ENCODE data around the gene CCSAP. TPM values are rescaled to one million over a fixed set of nuclear protein-coding genes. Genes with fewer than 3 reads are reported as not detected.
A peak's percentile ranks its signal among the peaks of the same experiment; 100 is the strongest.

CCSAP gene
- total RNA-seq, 2 donors from 2014 or later = 9.3 to 10.9 TPM

DNA sequence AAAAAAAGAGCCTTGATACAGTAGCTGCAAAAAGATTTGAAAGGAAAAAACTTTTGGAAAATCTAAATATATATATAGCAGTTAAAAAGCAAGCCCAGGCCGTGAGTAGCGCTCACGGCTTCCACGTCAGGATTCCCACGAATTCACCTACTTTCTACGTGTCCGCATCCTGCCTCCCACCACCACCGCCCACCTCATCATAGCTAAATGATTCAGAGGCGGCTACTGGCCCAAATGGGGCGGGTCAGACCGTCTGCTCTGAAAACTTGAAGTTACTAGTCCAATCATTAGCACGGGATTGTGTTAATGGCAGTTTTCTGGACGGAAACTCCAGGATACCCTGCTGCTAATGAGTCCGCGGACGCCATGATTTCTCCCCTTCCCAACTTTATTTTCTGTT is 1.3 kb upstream of the CCSAP start:
- no peak overlapping the region for H3K9ac ChIP-seq (ENCODE audit: extremely low read depth, low read length, poor library complexity, severe bottlenecking)
- peaks cover 17% of the 10 kb centered on the region for H3K4me1 Mint-ChIP-seq
- peaks cover 4% of the 10 kb centered on the region for H3K36me3 ChIP-seq (ENCODE audit: control insufficient read depth, insufficient read depth, low read length)
- H3K9me3 ChIP-seq (ENCODE audit: control insufficient read depth, low read length) = no peaks in the 10 kb centered on the region
- H3K4me3 Mint-ChIP-seq = peak overlapping the region; percentile 80
- no peaks in the 10 kb centered on the region for H3K4me1 ChIP-seq (ENCODE audit: control insufficient read depth, insufficient read depth, low read length)
- peaks cover 4% of the 10 kb centered on the region for H3K9me3 Mint-ChIP-seq
- WGBS, 2 experiments (ENCODE audit: insufficient coverage in 1 of 2, insufficient read length in 1 of 2) = 94 to 95% methylated on average over 9 to 16 of the region's 16 CpGs
- H3K4me3 ChIP-seq (ENCODE audit: low read length) = no peak overlapping the region
- no peak for DNase-seq
- H3K27ac ChIP-seq (ENCODE audit: low read depth, low read length) = no peak overlapping the region
- peaks cover 39% of the 10 kb centered on the region for H3K27me3 ChIP-seq (ENCODE audit: control insufficient read depth, insufficient read depth, low read length, poor library complexity, severe bottlenecking)
- peaks cover 37% of the 10 kb centered on the region for H3K27me3 Mint-ChIP-seq (ENCODE audit: insufficient read depth)
- no peak overlapping the region for H3K27ac Mint-ChIP-seq
- TF ChIP-seq CTCF (conservative IDR thresholded peaks at IDR 0.05) = no peak
- no peaks in the 10 kb centered on the region for H3K36me3 Mint-ChIP-seq (ENCODE audit: low read depth)

- Histone ChIP-seq H3K4me1 (ENCODE audit: control insufficient read depth, insufficient read depth, low read length) (no peaks in the 10 kb centered on the region), H3K27ac (ENCODE audit: low read depth, low read length) (peak overlapping the region; percentile 65)
- WGBS, 2 experiments (ENCODE audit: insufficient coverage in 1 of 2, insufficient read length in 1 of 2) = 0 to 1% methylated on average over 20 to 103 of the region's 103 CpGs
These were observed 832 bp downstream of the CCSAP start for GRCh38 chr1:229341774-229342655.

GRCh38 chr1:229340496-229340895 is 2.4 kb downstream of the CCSAP start:
- TF ChIP-seq CTCF (conservative IDR thresholded peaks at IDR 0.05) = no peak
- H3K27ac Mint-ChIP-seq = no peak overlapping the region
- H3K9me3 Mint-ChIP-seq = peaks cover 4% of the 10 kb centered on the region
- peak overlapping the region; percentile 80 for H3K4me3 Mint-ChIP-seq
- WGBS, 2 experiments (ENCODE audit: insufficient coverage in 1 of 2, insufficient read length in 1 of 2) = 90 to 92% methylated on average over 6 of the region's 6 CpGs
- no peak for DNase-seq
- no peak overlapping the region for H3K27ac ChIP-seq (ENCODE audit: low read depth, low read length)
- H3K36me3 Mint-ChIP-seq (ENCODE audit: low read depth) = peaks cover under 1% of the 10 kb centered on the region
- peak overlapping the region; percentile 92 for H3K4me3 ChIP-seq (ENCODE audit: low read length)
- no peaks in the 10 kb centered on the region for H3K4me1 ChIP-seq (ENCODE audit: control insufficient read depth, insufficient read depth, low read length)
- peaks cover 5% of the 10 kb centered on the region for H3K36me3 ChIP-seq (ENCODE audit: control insufficient read depth, insufficient read depth, low read length)
- peaks cover 25% of the 10 kb centered on the region for H3K27me3 Mint-ChIP-seq (ENCODE audit: insufficient read depth)
- peaks cover 20% of the 10 kb centered on the region for H3K4me1 Mint-ChIP-seq
- H3K27me3 ChIP-seq (ENCODE audit: control insufficient read depth, insufficient read depth, low read length, poor library complexity, severe bottlenecking) = peaks cover 24% of the 10 kb centered on the region
- no peak overlapping the region for H3K9ac ChIP-seq (ENCODE audit: extremely low read depth, low read length, poor library complexity, severe bottlenecking)
- H3K9me3 ChIP-seq (ENCODE audit: control insufficient read depth, low read length) = no peaks in the 10 kb centered on the region

More at GRCh38 chr1:229341774-229342655, 832 bp downstream of the CCSAP start:
- Mint-ChIP-seq H3K4me1 (peaks cover 20% of the 10 kb centered on the region), H3K27ac (peak overlapping the region; percentile 88), H3K27me3 (ENCODE audit: insufficient read depth) (peaks cover 32% of the 10 kb centered on the region), H3K4me3 (peak overlapping the region; percentile 80), H3K9me3 (peaks cover 4% of the 10 kb centered on the region), H3K36me3 (ENCODE audit: low read depth) (no peaks in the 10 kb centered on the region)
- Histone ChIP-seq H3K27me3 (ENCODE audit: control insufficient read depth, insufficient read depth, low read length, poor library complexity, severe bottlenecking) (peaks cover 29% of the 10 kb centered on the region), H3K4me3 (ENCODE audit: low read length) (peak overlapping the region; percentile 92), H3K36me3 (ENCODE audit: control insufficient read depth, insufficient read depth, low read length) (peaks cover 5% of the 10 kb centered on the region), H3K9me3 (ENCODE audit: control insufficient read depth, low read length) (no peaks in the 10 kb centered on the region), H3K9ac (ENCODE audit: extremely low read depth, low read length, poor library complexity, severe bottlenecking) (peak overlapping the region; percentile 68)
- no peak for TF ChIP-seq CTCF (conservative IDR thresholded peaks at IDR 0.05)
- peak; percentile 95 for DNase-seq

All from endodermal cell (in vitro differentiated cells).